Endothelial cell of umbilical vein (primary cell): ENCODE measurements around the gene KCTD6. TPM values are rescaled to one million over a fixed set of nuclear protein-coding genes. Genes with fewer than 3 reads are reported as not detected.

Experiments
- BruUV-seq: library from RNA; stranded (reverse); fragments of 400-500 nt; replicated peaks from 2 replicates; lab custom pipeline; 2021; lab: Mats Ljungman, UMichigan
- CTCF ChIA-PET: fragments of 300-600, 350-600 bp; sonication (Branson Sonifier 250); formaldehyde crosslinking; loops from one replicate; lab custom pipeline; 2021; ENCODE audit warnings: antibody characterized with exemption, inconsistent platforms; lab: Charles Lee
- POLR2A ChIA-PET: fragments of 300-600, 350-600 bp; sonication (Branson Sonifier 250); formaldehyde crosslinking; loops from one replicate; lab custom pipeline; 2021; ENCODE audit warnings: antibody characterized with exemption, inconsistent platforms; lab: Charles Lee
- DNase-seq: peaks from one replicate; pipeline ENCODE4 v3.0.0-alpha.2; 2011; ENCODE audit warnings: low read depth, low spot score
- FAIRE-seq: peaks from 2 replicates; lab custom pipeline; 2011; peaks lifted over from hg19 to GRCh38; lab: Jason Lieb, UNC
- H2AFZ ChIP-seq: 2 replicates; pipeline ENCODE4 v1.6.0; 2012; ENCODE audit warnings: low read depth, low read length, control low read depth, inconsistent platforms
- H3K27ac ChIP-seq: 2 replicates; pipeline ENCODE4 v1.5.1; 2011; ENCODE audit warnings: low read depth, mild to moderate bottlenecking, control low read depth, low read length, moderate library complexity; ENCODE audit not compliant: insufficient read depth
- H3K27me3 ChIP-seq, 2 experiments: 2 replicates each; pipeline versions ENCODE4 v1.6.0 to v1.6.1; 2011; ENCODE audit warnings: low read length in 2 of 2, mixed read lengths in 1 of 2; ENCODE audit not compliant: control insufficient read depth in 2 of 2, insufficient read depth in 2 of 2
- H3K36me3 ChIP-seq, 2 experiments: 2 replicates in 1 of 2; 3 replicates in 1 of 2; pipeline ENCODE4 v1.5.1; 2011; ENCODE audit warnings: low read length in 2 of 2, mild to moderate bottlenecking in 1 of 2, moderate library complexity in 1 of 2; ENCODE audit not compliant: control insufficient read depth in 2 of 2, insufficient read depth in 2 of 2; ENCODE audit errors: extremely low read depth in 1 of 2
- H3K4me1 ChIP-seq: 3 replicates; pipeline ENCODE4 v1.5.1; 2011; ENCODE audit warnings: mild to moderate bottlenecking, low read length; ENCODE audit not compliant: control insufficient read depth, insufficient read depth; ENCODE audit errors: extremely low read depth
- H3K4me2 ChIP-seq: 2 replicates; pipeline ENCODE4 v1.6.1; 2011; ENCODE audit warnings: low read length, control low read depth, mixed read lengths; ENCODE audit not compliant: insufficient read depth
- H3K4me3 ChIP-seq, 3 experiments: fragments of 200-600 bp in 1 of 3; sonication (generic), shearing (Covaris generic) in 1 of 3; replicated peaks in 1 of 3; 2 replicates each; pipeline ENCODE4 v1.5.1; 2011 to 2016; ENCODE audit warnings: control low read depth in 3 of 3, low read length in 3 of 3, mild to moderate bottlenecking in 2 of 3, inconsistent platforms in 1 of 3, low read depth in 1 of 3, moderate library complexity in 1 of 3; ENCODE audit not compliant: insufficient read depth in 1 of 3
- H3K79me2 ChIP-seq: 2 replicates; pipeline ENCODE4 v1.6.0; 2012; ENCODE audit warnings: low read length, inconsistent platforms; ENCODE audit not compliant: control insufficient read depth, insufficient read depth
- H3K9ac ChIP-seq: replicated peaks from 2 replicates; pipeline ENCODE3; 2011; ENCODE audit warnings: low read length, control low read depth; ENCODE audit not compliant: insufficient read depth; ENCODE audit errors: extremely low read depth
- H3K9me1 ChIP-seq: replicated peaks from 3 replicates; pipeline ENCODE4 v1.6.0; 2011; ENCODE audit warnings: mild to moderate bottlenecking, low read length; ENCODE audit not compliant: control insufficient read depth, insufficient read depth; ENCODE audit errors: extremely low read depth
- H3K9me3 ChIP-seq: replicated peaks from 2 replicates; pipeline ENCODE4 v1.5.1; 2012; ENCODE audit warnings: low read length, inconsistent platforms; ENCODE audit not compliant: control insufficient read depth, insufficient read depth
- H4K20me1 ChIP-seq: replicated peaks from 2 replicates; pipeline ENCODE3; 2011; ENCODE audit warnings: mild to moderate bottlenecking, low read length; ENCODE audit not compliant: control insufficient read depth, insufficient read depth; ENCODE audit errors: extremely low read depth
- EZH2 ChIP-seq: IDR thresholded peaks from 2 replicates; pipeline ENCODE4 v1.6.1; 2012; ENCODE audit warnings: borderline replicate concordance, low read depth, mild to moderate bottlenecking, moderate library complexity, low read length, inconsistent platforms; ENCODE audit not compliant: severe bottlenecking
- FOS ChIP-seq: IDR thresholded peaks from 2 replicates; pipeline ENCODE4 v1.6.1; 2011; ENCODE audit warnings: mild to moderate bottlenecking, low read length, moderate library complexity, borderline replicate concordance; ENCODE audit not compliant: insufficient read depth
- GATA2 ChIP-seq: IDR thresholded peaks from 2 replicates; pipeline ENCODE4 v1.7.0; 2011; ENCODE audit warnings: low read depth, mild to moderate bottlenecking, moderate library complexity, mixed read lengths, low read length; ENCODE audit not compliant: insufficient read length, insufficient read depth
- JUN ChIP-seq: IDR thresholded peaks from 2 replicates; pipeline ENCODE4 v1.6.1; 2011; ENCODE audit warnings: borderline replicate concordance, low read depth; ENCODE audit not compliant: insufficient read length, insufficient read depth
- MYC ChIP-seq: IDR thresholded peaks from one replicate; pipeline ENCODE4 v1.6.1; 2011; ENCODE audit warnings: mild to moderate bottlenecking, low read depth, low read length
- POLR2A ChIP-seq: IDR thresholded peaks from 2 replicates; pipeline ENCODE4 v1.6.1; 2012; ENCODE audit warnings: low read depth, mild to moderate bottlenecking, control low read depth, low read length
- POLR2AphosphoS5 ChIP-seq: IDR thresholded peaks from 2 replicates; pipeline ENCODE4 v1.6.1; 2012; ENCODE audit warnings: low read depth, mild to moderate bottlenecking, control low read depth, low read length, moderate library complexity; ENCODE audit not compliant: insufficient read depth
- dilution Hi-C: fragments of 300-500 bp; cut with MboI; formaldehyde crosslinking; loops from one replicate; pipeline ENCODE4 v1.15.0; 2019; ENCODE audit warnings: low sequenced_read_pairs; ENCODE audit not compliant: extremely low pct_ligation_motif_present
- intact Hi-C: fragments of 100-400 bp; cut with micrococcal nuclease; formaldehyde crosslinking; loops from one replicate; pipeline ENCODE4 v1.10.0; 2022
- polyA plus RNA-seq, 4 experiments: library from polyadenylated mRNA; depleted of rRNA in 3 of 4; stranded (reverse) in 3 of 4; unstranded in 1 of 4; fragments of >200 nt; gene quantifications; 2 replicates each; pipeline versions ENCODE4 v1.2.1 to v1.2.3, GENCODE V29; 2011 to 2012; ENCODE audit warnings: missing spikeins in 1 of 4
- total RNA-seq: library from RNA; stranded (reverse); gene quantifications from 2 replicates; pipeline ENCODE4 v1.2.3, GENCODE V29; 2021
- TF ChIP-seq, protein P1 (sequence below): IDR thresholded peaks from 2 replicates; pipeline ENCODE4 v1.6.1; 2011; ENCODE audit not compliant: insufficient read depth, insufficient read length
- TF ChIP-seq, protein P2 (sequence below), 2 donors: IDR thresholded peaks; 1 replicate in 1 of 2; 2 replicates in 1 of 2; pipeline ENCODE4 v1.5.1; 2011; ENCODE audit warnings: low read length in 2 of 2, mild to moderate bottlenecking in 2 of 2, moderate library complexity in 2 of 2, control low read depth in 1 of 2, inconsistent platforms in 1 of 2, low read depth in 1 of 2; ENCODE audit not compliant: insufficient read depth in 1 of 2; ENCODE audit errors: extremely low read depth in 1 of 2

KCTD6 gene
- total and polyA plus RNA-seq, 2 donors (not counting 3 experiments of a cell fraction or from before 2014, with no cell fraction given): 6.4 TPM

DNA sequence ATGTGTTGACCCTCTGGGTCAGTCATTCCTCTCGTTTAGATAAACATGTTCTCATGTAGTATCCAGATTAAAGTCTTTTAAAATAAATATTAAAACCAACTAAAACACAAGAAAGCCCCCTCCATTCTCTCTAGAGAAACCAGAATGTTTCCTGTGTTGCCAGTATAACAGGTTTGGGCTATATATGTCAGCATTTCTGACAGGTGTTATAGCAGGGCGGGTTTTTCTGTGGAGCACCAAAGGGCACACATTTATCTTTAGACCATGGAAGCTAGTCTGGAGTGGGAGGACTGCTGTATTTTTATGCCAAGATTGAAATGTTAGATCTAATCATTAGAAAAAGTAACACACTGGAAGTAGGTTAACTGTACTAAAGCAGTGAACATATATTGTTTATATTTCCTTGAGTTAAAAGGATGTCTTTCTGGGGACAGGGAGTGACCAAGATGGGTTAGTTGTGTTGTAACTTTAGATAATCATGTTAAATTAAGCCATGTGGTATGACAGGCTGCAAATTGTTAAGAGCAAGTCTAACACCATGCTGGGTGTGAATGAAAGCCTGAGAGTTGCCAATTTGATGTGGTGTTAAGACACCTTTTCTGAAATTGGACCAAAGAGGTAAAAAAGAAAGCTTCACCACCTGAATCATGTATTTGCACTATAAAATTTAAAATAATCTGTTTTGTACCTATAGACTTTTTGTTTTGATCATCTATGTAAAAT, 15.6 kb downstream of the KCTD6 start:
- BruUV-seq: no TSS peak
- DNase-seq (no peak), FAIRE-seq (no peak)
- no peak overlapping the region for H3K27ac ChIP-seq
- ChIA-PET CTCF (no interaction called here), POLR2A (no interaction called here)
- intact Hi-C loops: no loop called here
- H3K27me3 ChIP-seq: no peaks in the 10 kb centered on the region
- peaks cover 2% of the 10 kb centered on the region for H4K20me1 ChIP-seq
- no peaks in the 10 kb centered on the region for H3K36me3 ChIP-seq
- no peaks in the 10 kb centered on the region for H3K9me3 ChIP-seq
- no peak overlapping the region for H3K4me2 ChIP-seq
- H3K4me1 ChIP-seq: no peaks in the 10 kb centered on the region
- H3K79me2 ChIP-seq: no peaks in the 10 kb centered on the region
- dilution Hi-C loops: no loop called here
- no peak overlapping the region for H3K9ac ChIP-seq
- TF ChIP-seq POLR2A (no peak), POLR2AphosphoS5 (no peak), EZH2 (no peak), MYC (no peak), JUN (no peak), GATA2 (no peak), FOS (no peak)
- TF ChIP-seq, protein P1, sequence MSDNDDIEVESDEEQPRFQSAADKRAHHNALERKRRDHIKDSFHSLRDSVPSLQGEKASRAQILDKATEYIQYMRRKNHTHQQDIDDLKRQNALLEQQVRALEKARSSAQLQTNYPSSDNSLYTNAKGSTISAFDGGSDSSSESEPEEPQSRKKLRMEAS: no peak
- TF ChIP-seq, protein P2, sequence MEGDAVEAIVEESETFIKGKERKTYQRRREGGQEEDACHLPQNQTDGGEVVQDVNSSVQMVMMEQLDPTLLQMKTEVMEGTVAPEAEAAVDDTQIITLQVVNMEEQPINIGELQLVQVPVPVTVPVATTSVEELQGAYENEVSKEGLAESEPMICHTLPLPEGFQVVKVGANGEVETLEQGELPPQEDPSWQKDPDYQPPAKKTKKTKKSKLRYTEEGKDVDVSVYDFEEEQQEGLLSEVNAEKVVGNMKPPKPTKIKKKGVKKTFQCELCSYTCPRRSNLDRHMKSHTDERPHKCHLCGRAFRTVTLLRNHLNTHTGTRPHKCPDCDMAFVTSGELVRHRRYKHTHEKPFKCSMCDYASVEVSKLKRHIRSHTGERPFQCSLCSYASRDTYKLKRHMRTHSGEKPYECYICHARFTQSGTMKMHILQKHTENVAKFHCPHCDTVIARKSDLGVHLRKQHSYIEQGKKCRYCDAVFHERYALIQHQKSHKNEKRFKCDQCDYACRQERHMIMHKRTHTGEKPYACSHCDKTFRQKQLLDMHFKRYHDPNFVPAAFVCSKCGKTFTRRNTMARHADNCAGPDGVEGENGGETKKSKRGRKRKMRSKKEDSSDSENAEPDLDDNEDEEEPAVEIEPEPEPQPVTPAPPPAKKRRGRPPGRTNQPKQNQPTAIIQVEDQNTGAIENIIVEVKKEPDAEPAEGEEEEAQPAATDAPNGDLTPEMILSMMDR (IDR thresholded peaks at IDR 0.05; ENCODE audit: extremely low read depth in 1 of 2, insufficient read depth in 1 of 2, low read depth in 1 of 2, low read length in 2 of 2): no peak
- no peak overlapping the region for H2AFZ ChIP-seq
- no peaks in the 10 kb centered on the region for H3K9me1 ChIP-seq
- no peak overlapping the region for H3K4me3 ChIP-seq
